HG02642 (cell line): ENCODE results near the gene ABAT.

Experiments used
- ATAC-seq: cut with Tn5 transposase; IDR thresholded peaks from one replicate; pipeline ENCODE4 v1.9.1; 2021; ENCODE audit warnings: mild to moderate bottlenecking; ENCODE audit not compliant: unreplicated experiment, poor library complexity

The ABAT gene

GRCh38 chr16:8807189-8807588 lies 132.8 kb downstream of the ABAT start:
- no peak for ATAC-seq

- ATAC-seq = no peak
These were observed 133.6 kb downstream of the ABAT start for GRCh38 chr16:8808009-8808408.

- ATAC-seq = no peak
These were observed 134.4 kb downstream of the ABAT start for GRCh38 chr16:8808613-8809353.

- no peak for ATAC-seq
These were observed 137.9 kb downstream of the ABAT start for GRCh38 chr16:8812162-8812843.

GRCh38 chr16:8814095-8814806 lies 139.8 kb downstream of the ABAT start:
- no peak for ATAC-seq

- ATAC-seq = no peak
These were observed 142.7 kb downstream of the ABAT start for GRCh38 chr16:8816967-8817655.

DNA sequence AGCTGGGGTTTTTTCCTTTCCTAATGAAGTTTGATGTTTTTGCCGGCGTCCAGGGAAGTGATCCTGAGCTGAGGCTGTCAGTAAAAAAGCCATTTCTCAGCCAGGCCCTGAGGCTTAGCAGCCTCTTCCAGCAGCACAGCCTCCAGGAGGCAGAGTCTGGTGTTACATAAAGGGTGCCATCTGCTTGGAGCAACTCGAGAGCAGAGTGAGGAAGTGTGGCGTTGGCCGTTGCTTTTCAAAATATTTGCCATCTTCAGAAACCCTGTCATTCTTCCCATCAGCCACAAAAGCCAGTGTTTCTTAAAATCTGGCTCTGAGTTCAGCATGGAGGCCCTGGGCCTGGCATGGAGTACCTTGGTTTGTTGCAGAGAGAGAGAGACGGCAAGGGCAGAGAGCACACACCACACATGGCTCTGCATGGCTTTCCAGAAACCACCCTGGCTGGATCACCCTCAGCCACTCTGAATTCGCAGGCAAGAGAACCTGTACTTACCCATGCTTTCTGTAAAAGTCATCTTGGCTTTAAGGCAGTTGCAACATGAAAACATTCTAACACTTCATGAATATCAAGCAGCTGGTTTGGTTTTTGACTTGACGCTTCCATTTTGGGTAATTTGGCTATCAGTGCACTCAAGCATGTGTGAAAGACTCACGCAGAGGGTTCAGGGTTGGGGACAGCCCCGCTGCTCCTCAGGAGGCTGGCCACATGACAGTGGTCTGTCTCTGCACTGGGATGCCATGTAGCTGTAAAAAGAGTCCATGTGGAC lies 144.3 kb downstream of the ABAT start:
- peak; percentile 79 for ATAC-seq

DNA sequence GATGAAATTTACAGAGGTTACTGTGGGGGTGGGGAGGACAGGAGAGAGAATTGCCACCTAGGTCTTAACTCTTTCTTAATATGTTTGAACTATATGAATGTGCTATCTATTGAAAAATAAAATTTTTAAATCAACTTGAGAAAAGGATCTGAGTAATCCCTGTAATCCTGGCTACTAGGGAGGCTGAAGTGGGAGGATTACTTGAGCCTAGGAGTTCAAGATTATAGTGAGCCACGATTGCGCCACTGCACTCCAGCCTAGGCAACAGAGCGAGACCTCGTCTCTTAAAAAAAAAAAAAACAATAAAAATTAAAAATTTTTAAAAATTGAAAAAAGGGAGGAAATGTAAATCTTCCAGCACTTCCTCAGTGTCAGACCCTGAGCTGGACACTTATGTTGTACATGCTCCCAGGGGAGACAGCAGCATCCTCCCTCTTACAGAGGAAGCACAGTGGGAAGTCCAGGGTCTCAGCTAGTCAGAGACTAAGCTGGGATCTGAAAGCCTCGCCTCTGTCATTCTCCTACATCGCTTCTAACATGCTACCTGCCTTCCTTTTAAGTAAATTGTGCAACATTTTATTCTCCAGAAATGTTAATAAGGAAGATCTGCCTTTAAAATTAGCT lies 145.1 kb downstream of the ABAT start:
- no peak for ATAC-seq

DNA sequence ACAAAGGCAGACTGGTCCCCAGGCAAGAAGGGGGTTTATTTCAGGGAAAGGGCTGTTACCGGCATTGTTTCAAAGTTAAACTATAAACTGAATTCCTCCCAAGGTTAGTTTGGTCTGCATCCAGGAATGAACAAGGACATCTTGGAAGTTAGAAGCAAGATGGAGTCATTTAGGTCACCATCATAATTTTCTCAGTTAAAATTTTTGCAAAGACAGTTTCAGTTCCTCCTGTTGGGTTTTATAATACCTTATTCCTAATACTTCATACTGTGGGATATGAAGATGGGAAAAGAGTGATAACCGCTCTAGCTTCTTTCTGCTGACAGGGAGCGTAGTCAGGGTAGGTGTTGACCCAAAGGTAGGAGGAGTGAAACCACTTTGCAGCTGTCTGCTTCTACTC lies 148.0 kb downstream of the ABAT start:
- no peak for ATAC-seq

- no peak for ATAC-seq
These were observed 152.0 kb downstream of the ABAT start for GRCh38 chr16:8826278-8826879.

GRCh38 chr16:8828541-8829165 lies 154.2 kb downstream of the ABAT start:
- ATAC-seq = no peak

GRCh38 chr16:8831450-8831849 lies 157.0 kb downstream of the ABAT start:
- ATAC-seq = no peak

- no peak for ATAC-seq
These were observed 157.7 kb downstream of the ABAT start for GRCh38 chr16:8831871-8832716.

DNA sequence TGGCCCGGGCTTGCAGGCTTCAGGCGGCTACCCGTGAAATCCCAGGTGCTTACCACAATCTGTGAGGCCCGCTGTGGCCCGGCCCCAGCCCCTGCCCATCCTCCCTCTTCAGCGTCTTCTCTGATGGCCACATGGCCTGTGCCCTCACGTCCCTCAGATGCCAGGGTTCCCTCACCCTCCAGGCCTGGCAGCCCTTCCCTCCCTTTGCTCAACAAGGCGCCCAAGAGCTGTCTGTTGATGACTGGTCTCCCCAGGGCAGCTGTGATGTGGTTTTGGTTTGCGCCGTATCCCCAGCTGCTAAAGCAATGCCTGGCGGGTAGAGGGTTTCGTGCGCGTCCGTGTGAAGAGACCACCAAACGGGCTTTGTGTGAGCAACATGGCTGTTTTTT lies 158.3 kb downstream of the ABAT start:
- no peak for ATAC-seq
